ENCODE data around the gene EME2.

GRCh38 chr16:1727651-1728624 is 44.7 kb upstream of the EME2 start:
- no peak for TF ChIP-seq CTCF (IDR thresholded peaks at IDR 0.05; ENCODE audit: low read depth, low read length, missing input control)
- TF ChIP-seq GABPA (IDR thresholded peaks at IDR 0.05 in 1 of 2, conservative IDR thresholded peaks at IDR 0.05 in 1 of 2), result no peak
- TF ChIP-seq ATF3 (IDR thresholded peaks at IDR 0.05), result no peak
- TF ChIP-seq FOXA1 (IDR thresholded peaks at IDR 0.05), result no peak
- TF ChIP-seq MAX (IDR thresholded peaks at IDR 0.05), result no peak

All from liver (tissue), 3 donors.